NCI-H146 treated with DMSO at 0.1 percent for 48 hours (cell line): ENCODE data around the gene C3orf52.

Experiments used
- DNase-seq: peaks from one replicate; lab custom pipeline; 2025; ENCODE audit not compliant: unreplicated experiment; lab: John Stamatoyannopoulos, UW

C3orf52 gene

GRCh38 chr3:112117841-112118571, 31.8 kb downstream of the C3orf52 start:
- DNase-seq = no peak

DNA sequence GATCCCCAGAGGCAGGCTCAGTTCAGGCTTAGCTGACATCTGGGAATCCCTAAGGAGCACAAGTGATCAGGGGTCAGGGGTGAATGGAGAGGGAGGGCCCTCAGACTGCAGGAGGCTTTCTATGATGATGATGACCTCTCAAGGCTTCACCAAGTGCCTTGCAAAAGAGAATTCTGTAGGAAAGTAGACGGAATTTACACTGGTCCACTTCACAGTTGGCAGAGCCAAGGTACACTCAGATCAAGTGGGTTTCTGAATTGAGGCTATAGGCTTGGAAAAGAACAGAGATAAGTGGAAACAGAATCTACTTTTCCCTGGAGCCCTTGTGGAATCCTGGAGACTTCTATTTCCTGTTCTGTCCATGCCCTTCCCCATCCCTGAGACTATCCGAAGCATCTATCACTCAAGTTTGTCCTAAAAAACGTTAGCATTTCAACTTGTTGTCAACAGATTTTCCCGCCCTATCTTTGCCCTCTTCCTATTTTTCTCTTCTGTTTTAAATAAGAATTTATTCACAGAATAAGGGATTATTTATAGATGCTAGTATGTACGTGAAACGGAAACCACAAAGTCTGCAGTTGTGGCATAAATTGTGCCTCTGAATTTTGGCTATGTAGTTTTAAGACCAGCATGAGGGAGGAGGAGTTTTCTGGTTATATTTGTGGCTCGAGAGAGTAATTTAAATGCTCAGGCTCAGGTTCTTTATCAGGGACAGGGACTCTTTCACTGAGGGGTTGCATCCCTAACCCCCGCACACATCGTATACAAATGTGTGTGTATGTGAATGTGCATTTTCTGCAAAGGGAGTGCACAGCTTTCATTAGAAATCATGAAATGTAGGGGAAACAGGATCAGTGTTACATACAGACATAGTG, 34.0 kb downstream of the C3orf52 start:
- no peak for DNase-seq

GRCh38 chr3:112121577-112122547, 35.7 kb downstream of the C3orf52 start:
- peak; percentile 46 for DNase-seq

- no peak for DNase-seq
Observed at GRCh38 chr3:112122870-112123269, 36.7 kb downstream of the C3orf52 start.

- no peak for DNase-seq
Observed at GRCh38 chr3:112123548-112123947, 37.4 kb downstream of the C3orf52 start.

DNA sequence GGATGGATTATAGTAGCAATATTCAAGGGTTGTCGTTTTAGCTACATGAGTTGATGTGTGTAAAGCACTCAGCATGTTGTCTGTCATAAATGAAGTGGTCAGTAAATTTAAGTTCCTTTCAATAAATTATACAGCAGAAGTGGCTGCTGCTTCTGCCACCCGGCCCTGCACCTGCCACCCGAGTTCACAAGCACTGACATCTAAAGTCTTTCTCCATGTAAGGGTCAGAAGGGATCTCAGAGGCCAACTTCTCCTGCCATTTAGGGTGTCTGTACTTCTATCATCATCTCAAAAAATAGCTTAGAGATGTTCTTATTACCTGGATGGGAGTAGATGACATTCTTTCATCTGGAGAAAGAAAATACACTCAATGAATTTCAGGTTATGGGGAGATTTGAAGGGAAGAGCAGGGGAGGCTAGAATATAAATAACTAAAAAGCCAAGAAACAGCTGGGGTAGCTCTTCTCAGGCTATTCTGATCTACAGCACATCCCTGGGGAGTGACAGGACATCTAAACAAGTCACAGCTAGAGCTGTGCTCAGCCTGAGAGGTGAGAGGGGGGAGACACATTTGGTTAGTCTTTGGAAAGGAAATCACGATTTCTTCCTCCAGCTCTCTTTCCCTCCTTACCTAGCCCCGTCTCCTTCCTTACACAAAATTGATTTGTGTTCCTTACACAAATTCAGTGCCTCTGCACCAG, 38.9 kb downstream of the C3orf52 start:
- DNase-seq = no peak

DNA sequence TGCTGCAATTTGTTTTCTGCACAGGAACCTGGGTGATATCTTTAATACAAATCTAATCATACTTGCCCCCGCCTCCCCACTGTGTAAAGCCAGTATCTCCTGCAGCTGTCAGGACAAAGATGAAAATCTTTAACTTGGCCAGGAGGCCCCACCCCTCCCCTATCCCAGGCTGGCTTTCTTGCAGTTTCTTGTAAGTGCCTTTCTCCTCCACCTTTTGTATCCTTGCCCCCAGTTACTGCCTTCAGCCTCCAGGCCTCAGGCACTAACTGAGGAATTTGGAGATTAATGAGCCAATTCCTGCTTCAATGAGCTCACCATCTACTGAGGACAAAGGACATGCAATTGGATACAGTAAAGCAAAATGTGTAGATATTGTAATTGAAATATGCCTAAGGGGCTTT, 40.3 kb downstream of the C3orf52 start:
- DNase-seq = peak; percentile 34

- DNase-seq = no peak
Observed at GRCh38 chr3:112127522-112128494, 41.6 kb downstream of the C3orf52 start.

DNA sequence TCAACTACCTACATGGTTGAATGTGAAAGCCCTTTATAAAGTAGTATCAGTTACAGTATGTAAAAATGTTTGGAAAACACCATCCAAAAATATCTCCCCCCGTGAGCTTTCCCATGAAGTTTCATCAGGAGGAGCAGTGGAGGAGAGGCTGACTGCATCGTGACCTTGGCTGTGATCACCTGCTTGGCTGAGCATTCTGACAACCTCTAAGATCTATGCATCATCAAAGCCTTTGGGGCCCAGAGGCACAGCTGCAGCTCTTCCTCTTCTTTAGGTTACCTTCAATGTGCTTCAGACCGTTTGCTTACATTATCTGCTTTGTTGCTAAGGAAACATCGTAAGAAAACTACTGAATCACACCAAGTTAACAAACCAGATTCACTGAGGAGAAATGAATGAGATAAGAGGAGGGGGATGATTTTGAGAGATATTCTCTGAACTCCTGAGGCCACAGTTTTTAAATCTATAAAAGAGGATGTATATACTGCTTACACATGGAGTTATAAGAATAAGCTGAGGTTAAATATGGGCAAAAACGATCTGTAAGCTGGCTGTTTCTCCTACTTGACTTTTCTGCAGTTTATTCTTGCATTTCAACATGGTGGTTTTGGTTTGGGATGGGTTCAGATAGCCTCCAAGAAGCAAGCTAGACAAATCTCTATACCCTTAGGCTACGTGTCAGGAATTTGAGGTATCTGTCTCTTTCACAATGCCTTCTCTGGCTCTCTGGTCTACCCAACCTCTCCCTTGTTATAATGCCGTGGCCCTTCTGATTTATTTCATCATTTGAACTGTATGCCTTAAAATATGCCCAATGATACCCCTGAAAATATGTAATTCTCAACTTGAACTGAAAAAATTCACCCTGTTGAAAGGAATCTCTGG, 42.9 kb downstream of the C3orf52 start:
- no peak for DNase-seq

DNA sequence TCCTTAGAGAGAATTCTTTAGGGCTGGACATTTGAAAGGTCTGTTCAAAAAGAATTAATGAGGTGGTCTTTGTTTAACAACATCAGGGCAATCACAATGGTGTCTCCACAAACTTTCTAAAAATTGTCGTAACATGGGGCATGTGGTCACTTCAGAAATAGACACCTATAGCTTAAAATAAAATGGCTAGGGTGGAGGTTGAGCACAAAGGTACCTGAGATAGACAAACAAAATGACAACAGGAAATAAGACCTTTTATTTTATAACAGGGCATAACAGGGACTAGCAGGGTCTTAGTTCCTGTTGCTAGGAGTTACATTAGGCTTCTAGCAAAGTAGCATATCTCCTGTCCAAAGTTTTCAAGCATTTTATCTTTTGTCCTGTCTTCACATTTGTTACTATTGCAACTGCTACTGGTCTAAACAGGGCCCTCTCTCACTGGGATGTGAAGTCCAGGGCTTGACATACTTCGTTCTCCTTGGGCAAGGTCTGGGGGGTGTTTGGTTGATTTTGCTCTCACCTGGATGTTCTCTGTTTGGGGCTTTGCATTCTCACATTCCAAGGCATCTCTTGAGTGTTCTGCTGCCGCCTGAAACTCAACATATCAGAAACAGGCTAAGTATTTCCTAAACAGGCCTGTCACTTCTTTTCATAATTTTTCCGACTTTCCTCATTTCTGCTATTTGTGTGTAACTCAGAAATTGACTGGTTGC, 43.9 kb downstream of the C3orf52 start:
- no peak for DNase-seq

- no peak for DNase-seq
Observed at GRCh38 chr3:112130638-112130993, 44.4 kb downstream of the C3orf52 start.

DNA sequence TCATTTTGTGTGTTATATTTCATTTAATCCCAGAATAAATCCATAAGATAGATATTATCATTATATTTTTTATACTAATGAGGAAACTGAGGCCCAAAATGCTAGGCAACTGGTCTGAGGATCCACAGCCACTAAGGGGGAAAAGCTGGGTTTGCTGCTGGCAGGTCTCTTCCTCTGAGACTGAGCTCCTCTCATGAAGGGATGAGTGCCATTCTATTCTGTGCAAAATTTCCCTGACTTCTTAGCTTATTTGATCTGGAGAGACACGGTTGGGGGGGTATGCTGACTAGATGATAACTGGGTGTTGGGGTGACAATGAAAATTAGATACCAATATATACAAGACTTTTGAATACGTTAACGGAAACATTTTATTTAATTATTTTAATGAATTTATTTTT, 44.9 kb downstream of the C3orf52 start:
- DNase-seq = no peak

- no peak for DNase-seq
Observed at GRCh38 chr3:112132088-112132487, 45.9 kb downstream of the C3orf52 start.

DNA sequence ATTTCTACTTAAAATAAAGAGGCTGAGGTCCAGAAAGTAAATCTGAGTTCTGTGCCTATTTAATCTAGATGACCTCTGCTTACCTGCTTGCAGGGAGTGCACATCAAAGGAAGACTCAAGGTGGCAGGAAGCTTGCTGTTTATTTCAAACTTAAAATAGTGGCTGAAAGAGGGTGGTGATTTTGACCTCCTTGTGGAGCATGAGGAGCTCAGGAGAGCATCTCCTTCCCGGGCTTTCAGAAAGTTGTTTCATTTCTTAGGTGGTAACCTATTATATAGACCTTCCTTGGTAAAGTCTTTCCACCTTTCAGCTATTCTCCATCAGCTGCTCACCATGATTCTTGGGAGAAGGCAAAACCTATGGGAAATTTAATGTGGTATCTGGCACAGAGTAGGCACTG, 46.4 kb downstream of the C3orf52 start:
- no peak for DNase-seq

GRCh38 chr3:112132975-112133448, 46.8 kb downstream of the C3orf52 start, which contains the start of gene GCSAM:
Gene GCSAM, minus strand, starts transcription at chr3:112133248. Its CDS starts 128 bp downstream, at chr3:112133120.
- no peak for DNase-seq

DNA sequence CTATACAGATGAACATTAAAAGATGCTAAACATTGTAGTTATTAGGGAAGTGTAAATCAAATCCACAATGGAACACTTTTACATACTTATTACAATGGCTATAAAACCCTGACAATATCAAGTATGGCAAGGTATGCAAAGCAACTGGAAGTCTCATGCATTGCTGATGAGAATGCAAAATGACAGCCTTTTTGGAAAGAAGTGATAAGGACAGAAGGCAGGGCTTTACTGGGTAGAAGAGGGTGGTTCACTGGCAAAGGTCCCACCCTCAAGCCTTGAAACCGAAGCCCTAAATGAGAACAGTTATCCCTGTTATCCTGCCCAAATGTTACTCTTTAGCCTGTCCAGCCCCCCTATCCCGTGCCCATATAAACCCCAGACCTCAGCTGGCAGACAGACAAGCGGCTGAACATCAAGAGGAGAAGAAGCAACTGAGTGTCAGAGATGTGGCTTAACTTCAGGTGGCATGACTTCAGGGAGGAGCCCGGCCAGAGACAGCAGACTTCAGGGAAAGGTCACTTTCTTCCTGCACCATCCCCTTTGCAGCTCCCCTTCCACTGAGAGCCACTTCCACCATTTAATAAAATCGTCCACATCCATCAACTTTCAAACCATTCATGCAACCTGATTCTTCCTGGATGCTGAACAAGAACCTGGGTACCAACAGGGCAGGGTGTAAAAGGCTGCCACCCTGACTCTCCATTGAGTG, 47.6 kb downstream of the C3orf52 start:
- no peak for DNase-seq
